HG03432 (cell line): Measurements from ENCODE around the gene BRINP3.
"Not testable (repeated sequence)": the region's sequence is repeated elsewhere in the genome, so short reads cannot be mapped to it uniquely, and the experiment has no call there.

ENCODE experiments used
- ATAC-seq: cut with Tn5 transposase; IDR thresholded peaks from one replicate; pipeline ENCODE4 v1.9.1; 2021; ENCODE audit warnings: mild to moderate bottlenecking, moderate library complexity; ENCODE audit not compliant: unreplicated experiment

BRINP3 gene

DNA sequence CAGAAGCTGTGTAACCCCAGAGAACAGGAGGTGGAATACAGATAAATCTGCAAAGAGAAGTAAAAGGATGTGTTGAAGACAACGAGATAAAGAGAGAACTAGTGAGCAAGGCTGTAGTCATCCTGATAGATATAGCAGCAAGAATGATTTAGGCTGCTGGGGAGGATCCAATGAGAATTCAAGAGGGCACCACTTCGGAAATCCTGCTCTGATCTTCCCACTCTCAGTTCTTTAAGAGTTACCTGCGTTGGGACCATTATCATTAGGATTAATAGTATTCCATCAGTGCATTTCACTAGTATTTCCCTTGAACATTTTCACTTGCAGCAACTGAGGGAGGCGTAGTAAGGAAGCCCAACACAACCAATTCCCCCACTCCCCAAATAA, at the start of gene BRINP3:
TSS of gene BRINP3 (minus strand) at position 103 of the 387 bp plus-strand sequence.
- no peak for ATAC-seq

DNA sequence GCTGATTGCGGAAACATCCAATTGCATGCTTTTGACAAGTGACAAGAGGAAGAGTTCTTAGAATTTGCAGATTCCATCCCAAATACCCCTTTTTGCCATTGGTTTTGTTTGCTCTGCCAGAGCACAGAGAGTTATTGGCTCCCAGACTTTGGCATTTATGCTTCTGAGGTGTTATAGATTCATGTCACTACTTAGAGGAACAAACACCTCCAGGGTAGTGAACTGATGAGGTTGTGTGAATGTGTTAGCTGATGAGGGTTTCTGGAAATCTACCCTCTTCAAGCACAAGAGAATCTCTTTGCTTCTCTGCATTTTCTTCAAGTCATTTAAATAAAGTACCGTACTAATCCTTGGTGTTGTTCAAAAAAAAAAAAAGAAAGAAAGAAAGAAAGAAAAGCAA, 33.9 kb upstream of the BRINP3 start:
- ATAC-seq = no peak

DNA sequence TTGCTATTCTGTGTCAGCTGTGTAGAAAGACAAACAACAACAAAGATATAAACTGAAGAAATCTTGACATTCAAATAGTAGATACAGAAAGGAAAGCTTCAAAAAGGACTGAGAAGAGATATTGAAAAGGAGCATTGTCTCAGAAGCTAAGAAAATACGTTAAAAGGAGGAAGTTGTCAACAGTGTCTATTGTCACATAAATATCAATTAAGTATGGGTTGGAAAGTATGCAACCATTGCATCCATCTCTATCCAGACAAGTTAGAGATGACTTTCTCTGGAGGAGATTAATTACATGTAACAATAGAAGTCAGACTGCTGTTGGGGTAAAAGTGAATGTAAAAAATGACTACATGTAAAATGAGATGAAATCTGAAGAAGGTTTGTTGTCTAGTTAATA, 29.7 kb upstream of the BRINP3 start:
- no peak for ATAC-seq

DNA sequence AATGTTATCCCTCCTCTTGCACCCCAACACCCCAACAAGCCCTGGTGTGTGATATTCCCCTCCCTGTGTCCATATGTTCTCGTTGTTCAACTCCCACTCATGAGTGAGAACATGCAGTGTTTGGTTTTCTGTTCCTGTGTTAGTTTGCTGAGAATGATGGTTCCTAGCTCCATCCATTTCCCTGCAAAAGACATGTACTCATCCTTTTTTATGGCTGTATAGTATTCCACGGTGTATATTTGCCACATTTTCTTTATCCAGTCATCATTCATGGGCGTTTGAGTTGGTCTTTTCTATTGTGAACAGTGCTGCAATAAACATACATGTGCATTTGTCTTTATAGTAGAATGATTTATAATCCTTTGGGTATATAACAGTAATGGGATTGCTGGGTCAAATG, 26.9 kb upstream of the BRINP3 start:
- not testable (repeated sequence) for ATAC-seq

DNA sequence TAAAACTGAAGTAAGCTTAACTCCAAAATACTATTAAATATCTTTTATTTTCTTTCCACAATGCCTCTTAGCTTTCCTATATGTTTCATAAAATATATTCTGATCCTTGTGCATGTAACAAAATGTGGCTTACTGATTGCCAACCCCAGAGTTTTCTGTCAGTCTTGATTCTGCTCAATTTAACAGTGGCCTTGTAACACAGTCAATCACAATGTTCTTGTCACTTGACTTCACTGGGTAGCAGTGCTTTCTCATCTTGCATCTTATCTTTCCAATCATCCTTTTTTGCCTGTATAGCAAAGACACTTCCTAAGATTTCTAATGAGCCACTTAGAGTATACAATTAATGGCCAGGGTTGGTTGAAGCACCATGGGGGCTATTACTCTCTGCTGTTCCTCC, 19.9 kb upstream of the BRINP3 start:
- ATAC-seq = no peak

DNA sequence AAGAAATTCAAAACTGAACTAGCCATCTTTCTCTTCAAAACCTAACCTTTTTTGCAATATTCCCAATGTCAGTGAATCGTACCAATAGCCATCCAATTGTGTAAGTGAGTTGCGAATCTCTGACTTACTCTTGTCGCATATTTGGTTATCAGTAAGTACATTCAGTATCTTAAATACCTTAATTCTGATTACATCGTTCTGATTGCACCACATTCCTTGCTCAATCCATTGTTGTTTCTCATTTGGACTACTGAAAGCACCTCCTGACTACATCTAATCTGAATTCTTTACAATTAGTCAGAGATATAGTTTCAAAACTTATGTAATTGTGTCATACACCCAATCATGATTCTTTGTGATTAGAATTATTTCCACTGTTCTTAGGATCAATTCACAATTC, 16.8 kb upstream of the BRINP3 start:
- ATAC-seq = no peak

DNA sequence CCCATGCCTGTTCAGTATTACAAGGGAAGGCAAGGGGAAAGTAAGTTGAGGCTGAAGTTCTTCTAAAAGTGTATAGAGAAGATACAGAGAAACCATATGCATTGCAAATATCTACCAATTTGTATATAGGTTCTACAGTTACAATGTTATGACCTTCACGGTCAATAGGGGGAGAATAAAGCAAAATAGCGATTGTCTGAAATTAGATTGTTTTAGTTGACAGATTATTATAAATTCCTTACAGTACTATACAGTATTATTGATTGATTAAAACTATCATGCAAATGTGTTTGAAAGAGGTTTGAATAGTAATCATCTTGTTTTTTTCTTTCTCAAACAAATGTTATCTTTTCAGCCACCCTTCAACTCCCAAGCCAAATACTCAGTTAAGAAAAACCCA, 13.7 kb upstream of the BRINP3 start:
- ATAC-seq = no peak

DNA sequence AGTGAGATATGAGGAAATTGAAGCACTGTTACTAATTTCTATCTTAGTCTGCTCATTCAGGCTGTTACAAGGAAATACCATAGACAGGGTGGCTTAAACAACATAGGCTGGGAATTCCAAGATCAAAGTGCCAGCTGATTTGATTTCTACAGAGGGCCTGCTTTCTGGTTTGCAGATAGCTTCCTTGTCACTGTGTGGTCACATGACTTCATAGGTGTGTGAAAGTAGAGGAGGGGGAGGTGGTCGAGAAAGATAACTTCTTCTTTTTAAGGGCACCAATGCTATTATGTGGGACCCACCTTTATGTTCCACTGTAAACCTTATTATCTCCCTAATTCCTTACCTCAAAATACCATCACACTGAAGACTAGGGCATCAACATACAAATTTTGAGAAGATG, 6.4 kb upstream of the BRINP3 start:
- no peak for ATAC-seq

DNA sequence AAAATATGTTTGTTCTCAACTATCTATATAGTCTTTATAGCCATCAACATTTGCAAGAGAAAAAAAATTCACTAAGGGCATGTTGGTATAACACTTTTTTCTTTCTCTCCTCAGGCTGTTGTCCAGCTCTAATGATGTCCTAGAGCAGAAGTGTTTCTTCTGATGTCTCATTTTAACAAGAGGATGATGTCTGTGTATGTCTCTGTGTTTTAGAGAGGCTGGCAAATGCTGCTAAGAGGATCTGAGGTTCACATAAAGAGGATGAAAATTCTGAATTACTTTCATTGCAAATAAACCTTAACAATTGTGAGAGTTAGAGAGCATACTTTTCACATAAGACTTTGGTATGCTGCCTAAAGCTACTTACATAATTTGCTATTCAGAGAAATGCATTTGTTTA, 2.6 kb upstream of the BRINP3 start:
- no peak for ATAC-seq

DNA sequence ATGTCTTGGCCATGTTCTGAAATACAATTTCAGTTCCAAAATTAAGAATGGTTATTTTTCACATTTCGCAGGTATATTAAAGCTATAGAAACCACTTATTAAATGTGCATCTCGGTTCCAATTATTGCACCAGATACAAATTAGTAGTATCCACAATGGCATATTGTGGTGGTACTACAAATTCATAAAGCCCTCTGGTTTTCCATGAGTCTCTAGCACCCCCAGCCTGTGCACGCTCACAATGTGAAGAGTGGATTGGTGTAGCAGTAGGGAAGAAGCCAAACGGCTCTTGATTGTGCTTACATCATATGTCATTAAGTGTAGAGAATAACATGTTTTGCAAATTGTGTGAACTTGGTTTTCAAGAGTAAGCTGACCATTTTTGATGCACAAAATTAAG, 1.9 kb upstream of the BRINP3 start:
- no peak for ATAC-seq

DNA sequence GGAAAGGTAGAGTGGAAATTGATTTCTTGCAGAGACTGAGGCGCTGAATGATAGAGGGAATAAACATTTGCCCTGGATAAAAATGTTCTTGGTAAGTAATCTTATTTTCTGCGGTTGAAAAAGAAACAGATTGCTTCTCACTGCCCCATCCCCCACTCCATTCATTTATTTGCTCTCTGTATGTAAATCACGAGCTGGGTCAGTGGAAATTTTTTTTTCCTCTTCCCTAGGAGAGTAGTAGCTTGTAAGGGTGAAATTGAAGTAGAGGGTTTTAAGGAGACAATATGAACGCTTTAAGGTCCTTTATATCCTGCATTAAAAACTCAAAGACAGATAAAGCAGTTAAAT, 1.4 kb upstream of the BRINP3 start:
- no peak for ATAC-seq

DNA sequence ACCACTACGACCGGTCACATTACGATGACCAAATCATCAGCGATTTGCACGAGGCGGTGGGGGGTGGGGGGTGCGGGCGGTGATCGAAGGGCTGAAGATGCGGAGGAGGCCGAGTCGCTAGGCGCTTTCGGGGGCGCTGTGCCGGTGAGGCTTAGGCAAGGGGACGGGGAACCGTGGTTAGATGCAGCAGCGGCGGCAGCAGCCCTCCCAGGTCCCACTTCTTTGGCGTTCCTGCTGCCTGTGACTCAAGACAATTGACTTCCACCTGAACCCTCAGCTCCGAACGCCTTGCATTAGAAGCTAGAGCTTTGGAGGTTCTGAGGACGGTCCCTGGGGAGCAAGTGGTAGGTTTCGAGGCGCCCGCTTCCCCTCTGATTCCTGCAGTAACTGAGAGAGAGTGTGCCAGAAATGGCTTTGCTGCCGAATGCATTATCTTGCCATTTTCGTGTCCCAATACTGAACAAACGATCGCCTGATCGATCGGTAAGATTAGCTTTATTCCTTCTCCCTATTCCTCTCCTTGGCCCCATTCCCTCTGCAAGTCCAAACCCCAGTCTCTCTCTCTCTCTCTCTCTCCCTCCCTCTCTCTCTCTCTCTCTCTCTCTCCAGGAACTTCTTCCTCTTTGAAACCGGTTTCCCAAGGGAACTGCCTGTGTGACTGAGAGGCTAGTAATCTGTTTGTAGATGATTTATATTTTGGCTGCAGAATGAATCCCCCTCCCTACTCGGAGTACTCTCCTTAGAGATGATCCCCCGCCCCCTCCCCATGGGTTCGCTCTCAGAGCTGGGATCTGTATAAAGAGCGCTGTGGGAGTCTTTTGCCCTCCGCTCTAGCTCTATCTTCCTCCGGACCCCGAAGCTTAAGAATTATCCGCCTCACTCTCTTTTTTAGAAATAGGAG, 735 bp upstream of the BRINP3 start:
- ATAC-seq = peak; percentile 71

DNA sequence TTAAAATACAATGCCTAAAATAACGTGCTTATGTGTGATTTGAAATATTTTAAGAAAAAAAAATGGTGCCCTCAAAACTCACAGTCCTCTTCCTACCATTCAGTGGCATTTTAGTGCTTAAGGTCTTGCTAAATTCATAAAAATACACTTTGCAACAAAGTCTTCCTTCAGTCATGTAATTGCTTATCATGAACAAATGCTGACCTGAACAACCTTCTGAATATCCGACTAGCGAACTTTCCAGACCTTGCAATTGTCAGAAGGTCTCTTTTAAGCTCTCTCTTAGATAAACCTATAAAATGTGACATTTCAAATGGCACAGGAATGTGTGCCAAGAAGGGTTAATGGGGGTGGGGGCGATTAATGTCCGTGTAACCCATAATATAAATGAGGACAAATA, 858 bp downstream of the BRINP3 start:
- ATAC-seq = no peak

DNA sequence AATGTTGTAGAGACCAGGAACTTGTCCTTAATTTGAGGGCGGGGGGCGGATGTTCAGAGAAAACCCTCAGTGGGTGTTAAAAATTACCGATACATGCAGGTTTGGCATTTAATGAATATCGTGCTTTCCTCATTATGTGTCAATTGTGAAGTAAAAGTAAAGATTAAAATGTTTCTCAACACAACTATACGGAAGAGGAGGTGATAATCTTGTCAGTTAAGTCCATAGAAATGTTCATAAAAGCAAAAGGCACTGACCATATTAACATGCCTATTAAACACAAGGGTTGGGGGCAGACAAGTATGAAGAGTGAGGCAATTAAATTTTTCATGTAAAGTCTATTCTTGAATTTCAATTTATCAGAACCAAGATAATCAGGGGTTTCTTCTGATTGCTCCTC, 1.3 kb downstream of the BRINP3 start:
- no peak for ATAC-seq

DNA sequence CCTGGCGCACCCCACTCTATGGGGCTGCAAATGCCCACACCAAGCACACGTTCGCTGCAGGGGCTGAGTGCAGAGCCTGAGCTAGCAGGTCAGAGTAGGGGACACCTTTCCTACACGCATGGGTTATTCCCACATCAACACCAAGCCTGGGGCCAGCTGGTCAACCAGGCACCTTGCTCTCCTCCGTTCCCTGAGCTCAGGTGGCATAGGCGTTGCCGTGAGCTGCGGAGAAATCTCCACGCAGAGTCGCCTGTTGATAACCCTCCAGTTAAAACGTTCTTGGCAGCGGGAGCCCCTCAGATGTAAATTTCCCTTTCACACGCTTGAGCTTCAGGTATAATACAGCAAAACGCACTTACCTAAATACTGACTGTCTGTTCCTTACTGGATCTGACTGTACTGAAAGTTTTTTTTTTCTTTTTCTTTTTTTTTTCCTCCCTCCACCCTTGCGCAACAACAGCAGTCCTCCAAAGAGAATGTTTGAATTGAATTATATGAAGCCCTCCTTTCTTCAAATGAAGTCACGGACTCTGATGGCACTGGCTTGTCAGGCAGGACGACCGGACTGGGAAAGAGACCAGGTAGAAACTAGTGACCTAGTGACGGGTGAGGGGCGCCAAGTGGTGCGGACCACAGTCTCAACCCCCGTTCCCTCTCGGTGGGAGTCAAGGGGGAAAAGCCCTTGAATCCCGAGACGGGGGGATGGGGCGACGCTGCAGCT, 2.1 kb downstream of the BRINP3 start:
- ATAC-seq = no peak

DNA sequence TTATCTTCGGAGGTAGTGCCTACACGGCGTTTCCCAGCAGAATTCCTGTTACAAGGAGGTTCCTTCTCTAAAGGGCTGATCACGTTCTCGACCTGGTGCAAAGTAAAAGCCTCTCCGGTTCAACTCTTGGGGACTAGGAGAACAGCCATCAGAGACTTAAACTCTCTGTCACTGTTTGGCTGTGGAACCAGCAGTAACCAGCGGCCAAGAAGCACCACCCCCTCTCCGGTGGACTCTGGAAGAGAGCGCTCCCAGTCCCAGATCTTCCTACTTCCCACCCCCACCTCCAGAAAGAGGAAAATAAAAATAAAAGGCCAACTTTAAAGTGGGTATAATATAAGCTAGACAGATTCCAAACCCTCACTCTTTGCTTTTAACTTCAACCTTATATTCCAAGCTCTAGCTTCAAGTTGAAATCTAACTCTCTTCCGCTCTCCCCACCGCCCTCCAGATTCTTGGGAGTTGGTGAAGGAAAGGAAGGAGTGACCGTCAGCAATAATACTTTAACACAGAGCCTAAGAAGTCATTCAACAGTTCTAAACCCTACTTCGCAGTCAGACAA, 2.9 kb downstream of the BRINP3 start:
- no peak for ATAC-seq

DNA sequence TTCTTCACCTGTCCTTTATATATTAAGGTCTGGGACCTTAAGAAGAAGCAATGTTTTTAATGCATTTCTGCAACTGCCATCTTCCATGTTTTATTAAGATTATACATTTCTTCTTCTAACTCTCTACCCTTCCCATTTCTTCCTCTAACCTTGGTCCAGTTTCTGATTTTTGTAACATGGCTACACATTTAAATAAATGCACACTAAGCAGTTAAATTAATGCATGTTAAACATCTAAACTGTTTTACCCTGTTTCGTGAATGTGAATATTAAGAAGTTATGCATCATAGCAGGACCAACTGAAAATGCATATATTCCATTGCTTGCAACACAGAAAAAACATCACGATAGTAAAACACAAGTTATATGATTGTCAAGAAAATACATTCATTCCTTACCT, 3.7 kb downstream of the BRINP3 start:
- no peak for ATAC-seq

DNA sequence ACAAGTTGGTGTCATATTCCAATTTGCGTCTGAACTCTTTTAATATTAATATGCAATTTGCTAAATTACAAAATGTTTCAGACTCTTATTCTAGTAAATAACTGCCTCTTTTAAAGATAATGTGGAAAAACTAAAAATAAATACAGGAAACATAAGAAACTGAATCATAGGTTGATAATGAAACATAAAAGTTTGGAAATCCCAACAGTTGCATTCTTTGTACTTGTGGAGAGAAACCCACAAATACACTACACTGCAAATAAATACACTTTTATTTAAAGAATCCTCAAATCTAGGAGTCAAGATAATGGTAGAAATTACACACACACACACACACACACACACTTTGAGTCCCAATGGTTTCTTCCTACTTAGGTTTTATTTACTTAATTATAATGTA, 5.2 kb downstream of the BRINP3 start:
- no peak for ATAC-seq

DNA sequence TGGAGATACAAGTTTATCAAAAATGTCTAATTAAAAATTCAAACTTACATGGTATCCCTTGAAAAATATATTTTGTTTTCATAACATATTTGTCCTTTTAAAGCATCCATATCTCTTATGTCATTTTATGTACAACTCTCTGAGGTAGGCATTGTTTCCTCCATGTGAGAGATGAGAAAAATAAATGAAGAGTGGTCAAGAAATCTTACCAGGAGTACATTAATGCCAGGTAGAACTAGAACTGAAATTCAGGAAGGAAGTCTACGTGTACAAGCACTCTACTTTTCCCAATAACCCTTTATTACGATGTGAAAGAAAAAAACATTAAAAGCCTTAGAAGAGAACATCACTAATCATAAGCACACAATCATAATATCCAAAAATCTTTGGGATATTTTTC, 5.6 kb downstream of the BRINP3 start:
- ATAC-seq = no peak

DNA sequence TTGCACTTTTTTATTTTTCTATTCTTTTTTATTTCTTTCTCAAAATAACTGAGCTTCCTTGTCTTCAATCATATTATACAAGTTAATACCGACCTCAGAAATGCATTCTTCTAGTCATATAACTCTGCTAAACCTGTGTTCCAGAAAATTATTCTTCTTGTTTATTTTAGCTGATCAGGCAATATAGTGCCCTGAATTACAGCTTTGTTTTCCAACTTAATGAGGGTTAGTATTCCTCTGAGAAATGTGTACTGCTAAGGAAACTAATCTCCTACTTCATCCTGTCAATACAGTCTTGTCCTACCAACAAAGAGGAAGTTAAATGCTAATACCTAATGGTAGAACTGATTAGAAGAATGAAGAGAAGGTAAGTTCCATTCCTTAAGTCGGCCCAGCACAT, 13.0 kb downstream of the BRINP3 start:
- ATAC-seq = no peak

DNA sequence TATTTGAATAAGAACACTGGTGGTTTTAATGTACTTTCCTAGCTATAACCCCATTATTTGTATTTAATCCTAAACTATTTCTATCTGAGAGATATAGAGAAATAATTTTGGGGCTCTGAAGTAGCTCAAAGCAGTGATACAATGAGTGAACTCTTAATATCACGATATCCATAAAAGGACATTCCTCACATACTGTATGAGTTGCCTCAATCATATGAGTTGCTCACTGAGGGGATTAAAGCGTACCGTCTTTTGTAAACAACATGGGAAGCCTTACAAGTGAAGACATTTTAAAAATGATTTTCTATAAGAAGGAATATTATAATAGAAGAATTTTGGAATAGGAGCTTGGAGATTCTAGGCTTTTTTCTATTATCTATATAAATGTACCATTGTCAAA, 21.5 kb downstream of the BRINP3 start:
- ATAC-seq = no peak

DNA sequence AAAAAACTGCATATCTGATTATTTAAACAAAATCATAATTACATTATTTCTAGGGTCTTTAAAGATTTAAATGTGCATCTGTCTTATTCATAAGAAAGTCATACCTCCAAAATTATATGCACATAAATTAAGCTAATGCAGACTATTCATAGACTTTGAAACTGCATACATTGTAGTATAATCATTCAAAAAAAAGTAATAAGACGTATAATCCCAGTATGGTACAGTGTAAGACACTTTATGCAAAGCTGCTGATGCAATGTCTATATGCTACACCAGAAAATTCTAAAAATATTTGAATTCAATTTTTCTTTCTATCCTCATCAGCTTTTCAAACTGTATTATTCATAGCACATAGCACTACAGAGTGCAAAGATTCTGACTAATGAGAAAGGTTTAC, 22.0 kb downstream of the BRINP3 start:
- ATAC-seq = no peak
